ENCODE measurements around the gene SLC19A3.

Gene SLC19A3

GRCh38 chr2:227665189-227665940 is 52.5 kb downstream of the SLC19A3 start:
- Histone ChIP-seq H3K14ac (ENCODE audit: low read length) (no peak overlapping the region), H3K27ac (replicated peaks; ENCODE audit: low read length) (no peak overlapping the region), H3K4me3 (ENCODE audit: low read length in 2 of 2) (no peak overlapping the region), H3K4me1 (ENCODE audit: control insufficient read depth in 2 of 2, insufficient read depth in 1 of 2, low read depth in 1 of 2, low read length in 2 of 2) (peaks cover 5 to 6% of the 10 kb centered on the region in 2 donors), H2AFZ (ENCODE audit: low read length) (no peak overlapping the region), H2BK15ac (ENCODE audit: low read length) (no peak overlapping the region), H2BK5ac (ENCODE audit: low read length) (no peak overlapping the region), H3K36me3 (replicated peaks in 1 of 2; ENCODE audit: control insufficient read depth in 2 of 2, insufficient read depth in 2 of 2, low read length in 2 of 2) (no peaks in the 10 kb centered on the region), H3K9ac (ENCODE audit: low read depth, low read length, poor library complexity) (no peak overlapping the region), H3K79me1 (ENCODE audit: low read depth, low read length) (no peaks in the 10 kb centered on the region), H3K23ac (ENCODE audit: low read depth, low read length, poor library complexity) (no peak overlapping the region), H3K4me2 (ENCODE audit: insufficient read depth, low read length, poor library complexity, severe bottlenecking) (no peak overlapping the region), H4K8ac (ENCODE audit: low read depth, low read length) (no peak overlapping the region), H4K91ac (ENCODE audit: low read depth, low read length, poor library complexity) (no peak overlapping the region), H2BK120ac (ENCODE audit: low read depth, low read length) (no peak overlapping the region), H3K27me3 (ENCODE audit: control insufficient read depth in 3 of 3, insufficient read depth in 3 of 3, low read depth in 1 of 3, low read length in 3 of 3) (no peaks in the 10 kb centered on the region), H3K18ac (ENCODE audit: low read length) (no peak overlapping the region), H2AK5ac (ENCODE audit: low read depth, low read length) (no peak overlapping the region), H3K9me3 (replicated peaks in 1 of 2; ENCODE audit: control insufficient read depth in 2 of 2, insufficient read depth in 1 of 2, low read depth in 1 of 2, low read length in 2 of 2) (no peaks in the 10 kb centered on the region), H3K4ac (ENCODE audit: low read length) (no peak overlapping the region), H2BK12ac (ENCODE audit: low read length) (no peak overlapping the region)
- DNase-seq (ENCODE audit: low spot score), result no peak
- no CpG with 5 or more reads among the region's 6 CpGs for WGBS, 2 donors (ENCODE audit: extremely low coverage in 2 of 2, insufficient read length in 2 of 2, insufficient replicate concordance in 1 of 2)

GRCh38 chr2:227661827-227662226 is 56.0 kb downstream of the SLC19A3 start:
- Histone ChIP-seq H3K9ac (ENCODE audit: low read depth, low read length, poor library complexity) (no peak overlapping the region), H3K18ac (ENCODE audit: low read length) (no peak overlapping the region), H3K27me3 (ENCODE audit: control insufficient read depth in 3 of 3, insufficient read depth in 3 of 3, low read depth in 1 of 3, low read length in 3 of 3) (no peaks in the 10 kb centered on the region), H3K4me1 (ENCODE audit: control insufficient read depth in 2 of 2, insufficient read depth in 1 of 2, low read depth in 1 of 2, low read length in 2 of 2) (peaks cover 5 to 6% of the 10 kb centered on the region in 2 donors), H3K27ac (replicated peaks; ENCODE audit: low read length) (no peak overlapping the region), H3K14ac (ENCODE audit: low read length) (no peak overlapping the region), H3K4me3 (ENCODE audit: low read length in 2 of 2) (no peak overlapping the region), H2BK12ac (ENCODE audit: low read length) (no peak overlapping the region), H2AFZ (ENCODE audit: low read length) (no peak overlapping the region), H3K36me3 (replicated peaks in 1 of 2; ENCODE audit: control insufficient read depth in 2 of 2, insufficient read depth in 2 of 2, low read length in 2 of 2) (no peaks in the 10 kb centered on the region), H2AK5ac (ENCODE audit: low read depth, low read length) (no peak overlapping the region), H3K23ac (ENCODE audit: low read depth, low read length, poor library complexity) (no peak overlapping the region), H3K9me3 (replicated peaks in 1 of 2; ENCODE audit: control insufficient read depth in 2 of 2, insufficient read depth in 1 of 2, low read depth in 1 of 2, low read length in 2 of 2) (no peaks in the 10 kb centered on the region), H4K8ac (ENCODE audit: low read depth, low read length) (no peak overlapping the region), H2BK15ac (ENCODE audit: low read length) (no peak overlapping the region), H3K4me2 (ENCODE audit: insufficient read depth, low read length, poor library complexity, severe bottlenecking) (no peak overlapping the region), H3K4ac (ENCODE audit: low read length) (no peak overlapping the region), H2BK120ac (ENCODE audit: low read depth, low read length) (no peak overlapping the region), H3K79me1 (ENCODE audit: low read depth, low read length) (no peaks in the 10 kb centered on the region), H4K91ac (ENCODE audit: low read depth, low read length, poor library complexity) (no peak overlapping the region), H2BK5ac (ENCODE audit: low read length) (no peak overlapping the region)
- no peak for DNase-seq (ENCODE audit: low spot score)
- WGBS, 2 donors (ENCODE audit: extremely low coverage in 2 of 2, insufficient read length in 2 of 2, insufficient replicate concordance in 1 of 2), result no CpG with 5 or more reads among the region's 3 CpGs

- H2BK5ac ChIP-seq (ENCODE audit: low read length), result no peak overlapping the region
- DNase-seq (ENCODE audit: low spot score), result peak; percentile 15
- H3K27ac ChIP-seq (replicated peaks; ENCODE audit: low read length), result no peak overlapping the region
- no peaks in the 10 kb centered on the region for H3K9me3 ChIP-seq (replicated peaks in 1 of 2; ENCODE audit: control insufficient read depth in 2 of 2, insufficient read depth in 1 of 2, low read depth in 1 of 2, low read length in 2 of 2)
- no peak overlapping the region for H4K8ac ChIP-seq (ENCODE audit: low read depth, low read length)
- no peaks in the 10 kb centered on the region for H3K27me3 ChIP-seq (ENCODE audit: control insufficient read depth in 3 of 3, insufficient read depth in 3 of 3, low read depth in 1 of 3, low read length in 3 of 3)
- H3K4me1 ChIP-seq (ENCODE audit: control insufficient read depth in 2 of 2, insufficient read depth in 1 of 2, low read depth in 1 of 2, low read length in 2 of 2), result peaks cover 5 to 6% of the 10 kb centered on the region in 2 donors
- H2BK12ac ChIP-seq (ENCODE audit: low read length), result no peak overlapping the region
- no peaks in the 10 kb centered on the region for H3K79me1 ChIP-seq (ENCODE audit: low read depth, low read length)
- H2BK120ac ChIP-seq (ENCODE audit: low read depth, low read length), result no peak overlapping the region
- no peak overlapping the region for H3K4ac ChIP-seq (ENCODE audit: low read length)
- H2AK5ac ChIP-seq (ENCODE audit: low read depth, low read length), result no peak overlapping the region
- H2BK15ac ChIP-seq (ENCODE audit: low read length), result no peak overlapping the region
- H3K14ac ChIP-seq (ENCODE audit: low read length), result no peak overlapping the region
- no peak overlapping the region for H3K4me3 ChIP-seq (ENCODE audit: low read length in 2 of 2)
- no peak overlapping the region for H4K91ac ChIP-seq (ENCODE audit: low read depth, low read length, poor library complexity)
- H3K36me3 ChIP-seq (replicated peaks in 1 of 2; ENCODE audit: control insufficient read depth in 2 of 2, insufficient read depth in 2 of 2, low read length in 2 of 2), result no peaks in the 10 kb centered on the region
- H2AFZ ChIP-seq (ENCODE audit: low read length), result peak overlapping the region; percentile 72
- WGBS, 2 donors (ENCODE audit: extremely low coverage in 2 of 2, insufficient read length in 2 of 2, insufficient replicate concordance in 1 of 2), result no CpG with 5 or more reads among the region's 7 CpGs
- peak overlapping the region; percentile 52 for H3K18ac ChIP-seq (ENCODE audit: low read length)
- H3K23ac ChIP-seq (ENCODE audit: low read depth, low read length, poor library complexity), result no peak overlapping the region
- H3K9ac ChIP-seq (ENCODE audit: low read depth, low read length, poor library complexity), result no peak overlapping the region
- H3K4me2 ChIP-seq (ENCODE audit: insufficient read depth, low read length, poor library complexity, severe bottlenecking), result peak overlapping the region; percentile 24
Observed at GRCh38 chr2:227661025-227661649, 56.7 kb downstream of the SLC19A3 start.

- Histone ChIP-seq H3K9ac (ENCODE audit: low read depth, low read length, poor library complexity) (no peak overlapping the region), H2BK120ac (ENCODE audit: low read depth, low read length) (no peak overlapping the region), H3K27me3 (ENCODE audit: control insufficient read depth in 3 of 3, insufficient read depth in 3 of 3, low read depth in 1 of 3, low read length in 3 of 3) (no peaks in the 10 kb centered on the region), H2BK12ac (ENCODE audit: low read length) (no peak overlapping the region), H3K14ac (ENCODE audit: low read length) (no peak overlapping the region), H3K4ac (ENCODE audit: low read length) (no peak overlapping the region), H3K4me3 (ENCODE audit: low read length in 2 of 2) (no peak overlapping the region), H3K4me2 (ENCODE audit: insufficient read depth, low read length, poor library complexity, severe bottlenecking) (no peak overlapping the region), H3K18ac (ENCODE audit: low read length) (no peak overlapping the region), H4K91ac (ENCODE audit: low read depth, low read length, poor library complexity) (no peak overlapping the region), H2BK15ac (ENCODE audit: low read length) (no peak overlapping the region), H3K4me1 (ENCODE audit: control insufficient read depth in 2 of 2, insufficient read depth in 1 of 2, low read depth in 1 of 2, low read length in 2 of 2) (peaks cover 5 to 6% of the 10 kb centered on the region in 2 donors), H3K23ac (ENCODE audit: low read depth, low read length, poor library complexity) (no peak overlapping the region), H3K27ac (replicated peaks; ENCODE audit: low read length) (no peak overlapping the region), H2BK5ac (ENCODE audit: low read length) (no peak overlapping the region), H3K79me1 (ENCODE audit: low read depth, low read length) (no peaks in the 10 kb centered on the region), H4K8ac (ENCODE audit: low read depth, low read length) (no peak overlapping the region), H3K36me3 (replicated peaks in 1 of 2; ENCODE audit: control insufficient read depth in 2 of 2, insufficient read depth in 2 of 2, low read length in 2 of 2) (no peaks in the 10 kb centered on the region), H2AFZ (ENCODE audit: low read length) (no peak overlapping the region), H3K9me3 (replicated peaks in 1 of 2; ENCODE audit: control insufficient read depth in 2 of 2, insufficient read depth in 1 of 2, low read depth in 1 of 2, low read length in 2 of 2) (no peaks in the 10 kb centered on the region), H2AK5ac (ENCODE audit: low read depth, low read length) (no peak overlapping the region)
- DNase-seq (ENCODE audit: low spot score), result no peak
- no CpG with 5 or more reads among the region's 8 CpGs for WGBS, 2 donors (ENCODE audit: extremely low coverage in 2 of 2, insufficient read length in 2 of 2, insufficient replicate concordance in 1 of 2)
Observed at GRCh38 chr2:227657199-227657845, 60.5 kb downstream of the SLC19A3 start.

Data from neuronal stem cell (in vitro differentiated cells).